IPS-18a (cell line): Measurements from ENCODE around the gene SLC35F6.
"Not testable (repeated sequence)": the region's sequence is repeated elsewhere in the genome, so short reads cannot be mapped to it uniquely, and the experiment has no call there.

Source experiments
- H3K27ac ChIP-seq: one replicate; pipeline ENCODE4 v1.5.1; 2013; ENCODE audit warnings: low read length
- H3K27me3 ChIP-seq: one replicate; pipeline ENCODE4 v1.6.1; 2013; ENCODE audit warnings: mild to moderate bottlenecking, low read length; ENCODE audit not compliant: control insufficient read depth, insufficient read depth
- H3K36me3 ChIP-seq: one replicate; pipeline ENCODE4 v1.6.1; 2013; ENCODE audit warnings: low read depth, low read length; ENCODE audit not compliant: control insufficient read depth
- H3K4me1 ChIP-seq: one replicate; pipeline ENCODE4 v1.6.1; 2013; ENCODE audit warnings: low read depth, low read length; ENCODE audit not compliant: control insufficient read depth
- H3K4me3 ChIP-seq: one replicate; pipeline ENCODE4 v1.5.1; 2013; ENCODE audit warnings: low read length
- H3K9ac ChIP-seq: one replicate; pipeline ENCODE4 v1.6.1; 2013; ENCODE audit warnings: mild to moderate bottlenecking, low read length, moderate library complexity
- H3K9me3 ChIP-seq: one replicate; pipeline ENCODE4 v1.6.1; 2013; ENCODE audit warnings: low read depth, low read length; ENCODE audit not compliant: control insufficient read depth

SLC35F6 gene

GRCh38 chr2:26746934-26747333, 17.1 kb upstream of the SLC35F6 start:
- Histone ChIP-seq H3K9ac (no peak overlapping the region), H3K4me3 (no peak overlapping the region), H3K36me3 (no peaks in the 10 kb centered on the region), H3K9me3 (no peaks in the 10 kb centered on the region), H3K27me3 (peaks cover 28% of the 10 kb centered on the region), H3K4me1 (peaks cover 7% of the 10 kb centered on the region), H3K27ac (no peak overlapping the region)

- not testable (repeated sequence) for H3K9me3 ChIP-seq, H3K27ac ChIP-seq, H3K36me3 ChIP-seq
- Histone ChIP-seq H3K4me1 (peaks cover 14% of the 10 kb centered on the region), H3K4me3 (peak overlapping the region; percentile 35), H3K27me3 (peaks cover 40% of the 10 kb centered on the region), H3K9ac (peak overlapping the region; percentile 50)
Observed at GRCh38 chr2:26749787-26750420, 14.2 kb upstream of the SLC35F6 start.

- H3K36me3 ChIP-seq, H3K27ac ChIP-seq, H3K9me3 ChIP-seq: not testable (repeated sequence)
- Histone ChIP-seq H3K4me3 (peak overlapping the region; percentile 35), H3K4me1 (peaks cover 19% of the 10 kb centered on the region), H3K27me3 (peaks cover 40% of the 10 kb centered on the region), H3K9ac (peak overlapping the region; percentile 50)
Observed at GRCh38 chr2:26750467-26750866, 13.6 kb upstream of the SLC35F6 start.

- no peak overlapping the region for H3K9ac ChIP-seq
- peaks cover 29% of the 10 kb centered on the region for H3K4me1 ChIP-seq
- H3K9me3 ChIP-seq = no peaks in the 10 kb centered on the region
- H3K36me3 ChIP-seq = no peaks in the 10 kb centered on the region
- H3K4me3 ChIP-seq = no peak overlapping the region
- H3K27ac ChIP-seq = no peak overlapping the region
- H3K27me3 ChIP-seq = peaks cover 33% of the 10 kb centered on the region
Observed at GRCh38 chr2:26752656-26753055, 11.4 kb upstream of the SLC35F6 start.

GRCh38 chr2:26754539-26754938, 9.5 kb upstream of the SLC35F6 start:
- H3K27me3 ChIP-seq = peaks cover 25% of the 10 kb centered on the region
- peaks cover 29% of the 10 kb centered on the region for H3K4me1 ChIP-seq
- no peak overlapping the region for H3K27ac ChIP-seq
- H3K4me3 ChIP-seq = no peak overlapping the region
- H3K9ac ChIP-seq = no peak overlapping the region
- H3K9me3 ChIP-seq = no peaks in the 10 kb centered on the region
- H3K36me3 ChIP-seq = no peaks in the 10 kb centered on the region

- no peak overlapping the region for H3K4me3 ChIP-seq
- no peak overlapping the region for H3K27ac ChIP-seq
- no peaks in the 10 kb centered on the region for H3K9me3 ChIP-seq
- H3K27me3 ChIP-seq = peaks cover 25% of the 10 kb centered on the region
- H3K4me1 ChIP-seq = peaks cover 29% of the 10 kb centered on the region
- no peaks in the 10 kb centered on the region for H3K36me3 ChIP-seq
- H3K9ac ChIP-seq = no peak overlapping the region
Observed at GRCh38 chr2:26754972-26755670, 9.0 kb upstream of the SLC35F6 start.

GRCh38 chr2:26756337-26756736, 7.7 kb upstream of the SLC35F6 start:
- no peak overlapping the region for H3K9ac ChIP-seq
- H3K4me1 ChIP-seq = peaks cover 22% of the 10 kb centered on the region
- H3K36me3 ChIP-seq = no peaks in the 10 kb centered on the region
- no peak overlapping the region for H3K4me3 ChIP-seq
- peaks cover 18% of the 10 kb centered on the region for H3K27me3 ChIP-seq
- H3K9me3 ChIP-seq = no peaks in the 10 kb centered on the region
- H3K27ac ChIP-seq = no peak overlapping the region

GRCh38 chr2:26757873-26758789, 6.0 kb upstream of the SLC35F6 start:
- Histone ChIP-seq H3K4me1 (peaks cover 17% of the 10 kb centered on the region), H3K9me3 (no peaks in the 10 kb centered on the region), H3K4me3 (no peak overlapping the region), H3K27me3 (no peaks in the 10 kb centered on the region), H3K27ac (no peak overlapping the region), H3K36me3 (no peaks in the 10 kb centered on the region), H3K9ac (no peak overlapping the region)

GRCh38 chr2:26758790-26759321, 5.2 kb upstream of the SLC35F6 start:
- no peaks in the 10 kb centered on the region for H3K36me3 ChIP-seq
- peaks cover 17% of the 10 kb centered on the region for H3K4me1 ChIP-seq
- no peaks in the 10 kb centered on the region for H3K27me3 ChIP-seq
- no peak overlapping the region for H3K27ac ChIP-seq
- H3K9me3 ChIP-seq = no peaks in the 10 kb centered on the region
- H3K9ac ChIP-seq = no peak overlapping the region
- H3K4me3 ChIP-seq = no peak overlapping the region

GRCh38 chr2:26759845-26760244, 4.2 kb upstream of the SLC35F6 start:
- peaks cover 16% of the 10 kb centered on the region for H3K4me1 ChIP-seq
- peaks cover 5% of the 10 kb centered on the region for H3K27me3 ChIP-seq
- no peak overlapping the region for H3K4me3 ChIP-seq
- H3K27ac ChIP-seq = no peak overlapping the region
- H3K9ac ChIP-seq = no peak overlapping the region
- H3K36me3 ChIP-seq = no peaks in the 10 kb centered on the region
- no peaks in the 10 kb centered on the region for H3K9me3 ChIP-seq

GRCh38 chr2:26760991-26761390, 3.1 kb upstream of the SLC35F6 start:
- H3K4me3 ChIP-seq, H3K4me1 ChIP-seq, H3K36me3 ChIP-seq, H3K27ac ChIP-seq, H3K9ac ChIP-seq, H3K27me3 ChIP-seq, H3K9me3 ChIP-seq: not testable (repeated sequence)
